Endothelial cell of umbilical vein (primary cell): ENCODE measurements around the gene APOC4.

ENCODE experiments used
- CTCF ChIP-seq, 2 donors: IDR thresholded peaks; 1 replicate in 1 of 2; 2 replicates in 1 of 2; pipeline ENCODE4 v1.5.1; 2011; ENCODE audit warnings: low read length in 2 of 2, mild to moderate bottlenecking in 2 of 2, moderate library complexity in 2 of 2, control low read depth in 1 of 2, inconsistent platforms in 1 of 2, low read depth in 1 of 2; ENCODE audit not compliant: insufficient read depth in 1 of 2; ENCODE audit errors: extremely low read depth in 1 of 2
- EZH2 ChIP-seq: IDR thresholded peaks from 2 replicates; pipeline ENCODE4 v1.6.1; 2012; ENCODE audit warnings: borderline replicate concordance, low read depth, mild to moderate bottlenecking, moderate library complexity, low read length, inconsistent platforms; ENCODE audit not compliant: severe bottlenecking
- FOS ChIP-seq: IDR thresholded peaks from 2 replicates; pipeline ENCODE4 v1.6.1; 2011; ENCODE audit warnings: mild to moderate bottlenecking, low read length, moderate library complexity, borderline replicate concordance; ENCODE audit not compliant: insufficient read depth
- GATA2 ChIP-seq: IDR thresholded peaks from 2 replicates; pipeline ENCODE4 v1.7.0; 2011; ENCODE audit warnings: low read depth, mild to moderate bottlenecking, moderate library complexity, mixed read lengths, low read length; ENCODE audit not compliant: insufficient read length, insufficient read depth
- JUN ChIP-seq: IDR thresholded peaks from 2 replicates; pipeline ENCODE4 v1.6.1; 2011; ENCODE audit warnings: borderline replicate concordance, low read depth; ENCODE audit not compliant: insufficient read length, insufficient read depth
- MAX ChIP-seq: IDR thresholded peaks from 2 replicates; pipeline ENCODE4 v1.6.1; 2011; ENCODE audit not compliant: insufficient read depth, insufficient read length
- MYC ChIP-seq: IDR thresholded peaks from one replicate; pipeline ENCODE4 v1.6.1; 2011; ENCODE audit warnings: mild to moderate bottlenecking, low read depth, low read length
- POLR2A ChIP-seq: IDR thresholded peaks from 2 replicates; pipeline ENCODE4 v1.6.1; 2012; ENCODE audit warnings: low read depth, mild to moderate bottlenecking, control low read depth, low read length
- POLR2AphosphoS5 ChIP-seq: IDR thresholded peaks from 2 replicates; pipeline ENCODE4 v1.6.1; 2012; ENCODE audit warnings: low read depth, mild to moderate bottlenecking, control low read depth, low read length, moderate library complexity; ENCODE audit not compliant: insufficient read depth

GRCh38 chr19:44894052-44894400 is 48.0 kb upstream of the APOC4 start:
- TF ChIP-seq CTCF (IDR thresholded peaks at IDR 0.05; ENCODE audit: extremely low read depth in 1 of 2, insufficient read depth in 1 of 2, low read depth in 1 of 2, low read length in 2 of 2) (no peak), MAX (no peak), POLR2AphosphoS5 (no peak), EZH2 (no peak), FOS (no peak), POLR2A (no peak), GATA2 (no peak), JUN (no peak), MYC (no peak)
